SH-SY5Y (cell line): ENCODE measurements around the gene CLDN10.

Experiments used
- GATA2 ChIP-seq: IDR thresholded peaks from 2 replicates; pipeline ENCODE4 v1.6.1; 2011; ENCODE audit warnings: mild to moderate bottlenecking, low read depth, low read length
- GATA3 ChIP-seq: IDR thresholded peaks from 2 replicates; pipeline ENCODE4 v1.6.1; 2011; ENCODE audit warnings: low read depth, mild to moderate bottlenecking, low read length, moderate library complexity

DNA sequence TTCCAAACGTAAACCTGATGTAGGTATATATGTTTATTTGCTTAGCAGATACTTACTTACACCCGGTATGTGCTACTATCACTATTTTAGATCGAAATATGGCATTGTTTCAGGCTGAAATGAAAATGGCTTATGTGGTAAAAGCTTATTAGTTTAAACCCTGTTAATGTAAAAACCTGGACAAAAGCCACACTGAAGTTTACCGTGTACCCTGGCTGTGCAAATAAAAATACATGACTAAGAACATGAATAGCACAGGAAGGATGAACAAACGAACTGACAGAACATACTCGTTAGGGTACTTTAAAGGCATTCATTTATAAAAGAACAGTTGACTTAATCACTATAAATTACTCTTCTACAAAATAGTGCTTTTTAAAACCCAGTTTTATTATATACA is 6.6 kb downstream of the CLDN10 start:
- TF ChIP-seq GATA3 (no peak), GATA2 (no peak)
